HUES64 (cell line): ENCODE data around the gene VOPP1.
A peak's percentile ranks its signal among the peaks of the same experiment; 100 is the strongest.

Source experiments
- H3K27ac ChIP-seq: 2 replicates; pipeline ENCODE4 v1.7.0; 2013; ENCODE audit warnings: low read depth, low read length, inconsistent platforms
- H3K27me3 ChIP-seq: 2 replicates; pipeline ENCODE4 v1.6.1; 2013; ENCODE audit warnings: mild to moderate bottlenecking, low read length; ENCODE audit not compliant: insufficient read depth
- H3K36me3 ChIP-seq: 2 replicates; pipeline ENCODE4 v1.6.1; 2013; ENCODE audit warnings: mild to moderate bottlenecking, low read length; ENCODE audit not compliant: insufficient read depth
- H3K4me1 ChIP-seq: 2 replicates; pipeline ENCODE4 v1.6.1; 2013; ENCODE audit warnings: mild to moderate bottlenecking, low read length, moderate library complexity; ENCODE audit not compliant: insufficient read depth
- H3K4me3 ChIP-seq: 2 replicates; pipeline ENCODE4 v1.5.1; 2013; ENCODE audit warnings: mild to moderate bottlenecking, low read length, moderate library complexity
- H3K9ac ChIP-seq: 2 replicates; pipeline ENCODE4 v1.6.1; 2013; ENCODE audit warnings: mild to moderate bottlenecking, low read depth, low read length
- H3K9me3 ChIP-seq: 2 replicates; pipeline ENCODE4 v1.6.1; 2013; ENCODE audit warnings: low read depth, low read length; ENCODE audit not compliant: insufficient read depth
- WGBS: fragments of 150-250, 120-280 bp; methylation state at CpG from one replicate; pipeline ENCODE4 v1.1.7; 2013; ENCODE audit warnings: missing lambda C conversion rate; 5-methylcytosine and 5-hydroxymethylcytosine counted together

Gene VOPP1

DNA sequence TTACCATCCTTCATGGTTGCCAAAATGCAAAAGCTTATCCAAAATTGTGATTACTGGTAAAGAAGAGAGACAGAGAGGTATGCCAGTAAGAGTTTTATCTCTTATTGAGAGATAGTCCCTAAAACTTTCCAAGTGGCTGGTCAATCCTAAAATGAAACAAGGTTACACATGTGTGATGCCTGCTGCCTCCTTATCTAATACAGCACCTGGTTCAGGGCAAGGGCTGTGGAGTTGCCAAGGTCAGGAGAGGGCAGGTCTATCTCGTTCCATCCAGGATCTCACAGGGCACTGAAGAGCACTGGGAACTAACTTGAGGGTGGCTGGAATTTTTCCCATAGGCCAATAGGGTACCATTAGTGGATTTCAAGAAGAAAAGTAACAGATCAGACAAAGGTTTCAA is 18.3 kb downstream of the VOPP1 start:
- H3K27ac ChIP-seq, result no peak overlapping the region
- H3K27me3 ChIP-seq, result no peaks in the 10 kb centered on the region
- H3K9me3 ChIP-seq, result no peaks in the 10 kb centered on the region
- H3K4me3 ChIP-seq, result no peak overlapping the region
- 88% methylated on average over 1 of the region's 1 CpG for WGBS
- peaks cover 81% of the 10 kb centered on the region for H3K4me1 ChIP-seq
- H3K9ac ChIP-seq, result no peak overlapping the region
- H3K36me3 ChIP-seq, result no peaks in the 10 kb centered on the region

DNA sequence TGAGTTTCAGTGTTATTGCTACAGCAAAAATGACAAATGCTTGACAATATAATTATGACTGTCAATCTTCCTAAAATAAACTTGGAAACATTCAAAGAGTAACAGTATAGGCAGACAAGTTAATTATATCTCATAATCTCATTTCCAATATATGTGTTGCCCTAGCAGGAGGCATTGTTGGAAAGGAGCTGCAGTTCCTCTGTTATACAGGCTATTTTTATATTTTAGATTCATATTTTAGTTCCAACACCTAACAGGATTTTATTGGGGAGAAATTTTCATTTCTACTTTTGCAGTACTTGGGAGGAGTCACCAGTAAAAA is 19.3 kb downstream of the VOPP1 start:
- H3K9ac ChIP-seq, result no peak overlapping the region
- no peak overlapping the region for H3K4me3 ChIP-seq
- H3K4me1 ChIP-seq, result peaks cover 81% of the 10 kb centered on the region
- no peak overlapping the region for H3K27ac ChIP-seq
- H3K27me3 ChIP-seq, result no peaks in the 10 kb centered on the region
- H3K36me3 ChIP-seq, result no peaks in the 10 kb centered on the region
- no peaks in the 10 kb centered on the region for H3K9me3 ChIP-seq

- Histone ChIP-seq H3K9me3 (no peaks in the 10 kb centered on the region), H3K27me3 (no peaks in the 10 kb centered on the region), H3K27ac (no peak overlapping the region), H3K36me3 (no peaks in the 10 kb centered on the region), H3K4me1 (peaks cover 80% of the 10 kb centered on the region), H3K4me3 (no peak overlapping the region), H3K9ac (no peak overlapping the region)
- 76% methylated on average over 13 of the region's 13 CpGs for WGBS
Measured at GRCh38 chr7:55552320-55553023, 19.8 kb downstream of the VOPP1 start.

DNA sequence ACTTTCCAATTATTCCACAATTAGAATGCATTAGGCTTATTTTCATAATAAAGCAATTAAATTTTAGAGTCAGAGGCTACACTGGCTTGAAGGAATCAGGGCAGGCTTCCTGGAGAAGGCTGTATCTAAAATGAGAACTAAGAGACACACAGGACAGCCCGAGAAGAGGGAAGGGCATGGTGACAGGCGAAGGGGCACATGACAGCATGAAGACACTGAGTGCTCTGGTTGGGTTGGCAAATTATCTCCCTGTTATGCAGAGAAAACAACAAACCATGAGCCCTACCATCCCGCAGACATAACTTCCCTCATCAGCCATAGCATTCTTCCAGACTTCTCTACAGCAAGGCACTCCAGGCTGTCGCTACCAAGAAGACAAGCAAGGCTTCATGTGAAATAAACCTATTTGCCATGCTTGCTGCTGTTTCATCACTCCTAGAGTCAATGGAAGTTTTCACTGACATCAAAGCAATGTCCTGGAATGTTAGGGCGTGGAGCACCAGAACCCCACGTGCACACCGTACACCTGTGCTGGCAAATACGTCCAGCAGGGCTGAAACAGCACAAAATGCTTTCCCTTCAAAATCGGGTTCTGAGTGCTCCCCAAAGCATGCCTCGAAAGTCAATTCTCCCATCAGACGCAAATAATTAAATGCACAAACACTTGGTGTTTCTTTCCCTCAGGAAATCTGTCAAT is 21.3 kb downstream of the VOPP1 start:
- 93% methylated on average over 11 of the region's 11 CpGs for WGBS
- Histone ChIP-seq H3K9me3 (no peaks in the 10 kb centered on the region), H3K27ac (no peak overlapping the region), H3K9ac (no peak overlapping the region), H3K4me3 (no peak overlapping the region), H3K4me1 (peaks cover 79% of the 10 kb centered on the region), H3K27me3 (no peaks in the 10 kb centered on the region), H3K36me3 (no peaks in the 10 kb centered on the region)

- peaks cover 79% of the 10 kb centered on the region for H3K4me1 ChIP-seq
- no peaks in the 10 kb centered on the region for H3K27me3 ChIP-seq
- H3K4me3 ChIP-seq, result no peak overlapping the region
- no peak overlapping the region for H3K27ac ChIP-seq
- whole genome bisulfite sequencing, result 92% methylated on average over 15 of the region's 15 CpGs
- H3K36me3 ChIP-seq, result no peaks in the 10 kb centered on the region
- no peak overlapping the region for H3K9ac ChIP-seq
- no peaks in the 10 kb centered on the region for H3K9me3 ChIP-seq
Measured at GRCh38 chr7:55550010-55550663, 22.2 kb downstream of the VOPP1 start.

- 90% methylated on average over 7 of the region's 7 CpGs for WGBS
- H3K4me1 ChIP-seq, result peaks cover 73% of the 10 kb centered on the region
- H3K36me3 ChIP-seq, result no peaks in the 10 kb centered on the region
Measured at GRCh38 chr7:55549457-55549856, 22.8 kb downstream of the VOPP1 start.

DNA sequence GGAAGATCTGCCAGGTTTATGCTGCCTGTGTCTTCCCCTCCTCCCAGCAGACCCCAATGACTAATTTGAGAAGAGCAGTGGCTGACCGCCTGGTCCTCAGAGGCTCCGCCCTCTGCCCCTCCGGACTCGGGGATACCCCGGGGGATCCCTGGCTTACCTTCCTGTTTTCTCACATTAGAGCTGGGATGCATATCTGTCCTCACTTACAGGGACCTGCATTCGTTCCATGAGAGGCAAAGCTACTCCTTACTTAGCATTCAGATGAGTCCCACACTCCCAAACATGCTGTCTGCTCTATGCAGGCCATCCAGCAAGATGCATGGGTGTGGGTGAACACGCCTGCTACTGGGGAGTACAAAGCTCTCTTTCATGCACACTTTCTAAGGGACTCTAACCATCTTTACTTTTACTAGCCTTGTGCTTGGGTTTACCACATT is 24.0 kb downstream of the VOPP1 start:
- Histone ChIP-seq H3K4me3 (no peak overlapping the region), H3K9me3 (no peaks in the 10 kb centered on the region), H3K4me1 (peaks cover 63% of the 10 kb centered on the region), H3K27ac (peak overlapping the region; percentile 28; the same call in 1 of the 2 replicates), H3K36me3 (no peaks in the 10 kb centered on the region), H3K9ac (no peak overlapping the region), H3K27me3 (no peaks in the 10 kb centered on the region)
- 79% methylated on average over 7 of the region's 7 CpGs for WGBS

More at GRCh38 chr7:55549457-55549856, 22.8 kb downstream of the VOPP1 start:
- Histone ChIP-seq H3K4me3 (no peak overlapping the region), H3K9me3 (no peaks in the 10 kb centered on the region), H3K27me3 (no peaks in the 10 kb centered on the region), H3K9ac (no peak overlapping the region), H3K27ac (no peak overlapping the region)

DNA sequence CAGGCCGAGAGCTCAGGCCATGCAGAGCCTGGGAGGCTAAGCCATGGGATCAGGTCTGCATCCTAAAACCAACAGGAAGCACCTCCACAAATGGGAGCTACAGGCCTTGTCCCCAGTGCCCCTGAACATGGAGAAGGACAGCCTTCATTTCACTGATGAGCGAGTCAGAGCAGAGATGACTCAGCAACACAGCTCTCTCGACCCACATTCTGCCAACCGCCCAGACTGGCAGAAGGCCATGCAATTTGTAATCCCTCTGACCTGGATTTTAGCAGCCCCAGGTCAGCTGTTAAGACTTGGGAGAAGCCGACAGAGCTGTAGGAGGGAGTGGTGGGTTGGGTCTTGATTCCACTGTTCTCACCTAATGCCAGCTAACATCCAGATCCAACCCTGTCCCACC is 25.5 kb downstream of the VOPP1 start:
- Histone ChIP-seq H3K4me3 (no peak overlapping the region), H3K27ac (no peak overlapping the region), H3K4me1 (peaks cover 49% of the 10 kb centered on the region), H3K9me3 (no peaks in the 10 kb centered on the region), H3K36me3 (no peaks in the 10 kb centered on the region), H3K9ac (no peak overlapping the region), H3K27me3 (no peaks in the 10 kb centered on the region)
- WGBS, result 83% methylated on average over 5 of the region's 5 CpGs

DNA sequence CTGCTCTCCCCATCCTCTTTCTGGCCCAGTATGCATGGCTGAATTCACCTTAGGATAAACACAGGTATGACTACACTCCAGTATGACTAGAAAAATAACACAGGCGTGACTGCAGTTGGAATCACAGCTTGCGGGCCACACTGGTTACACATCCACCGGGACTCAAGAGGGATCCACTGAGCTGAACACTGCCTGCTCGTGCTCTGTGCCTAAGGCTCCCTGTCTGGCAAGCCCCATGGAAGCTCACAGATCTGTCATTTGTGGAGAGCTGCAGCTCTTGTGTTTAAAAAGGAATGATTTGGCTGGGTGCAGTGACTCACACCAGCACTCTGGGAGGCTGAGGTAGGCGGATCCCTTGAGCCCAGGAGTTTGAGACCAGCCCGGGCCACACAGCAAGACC is 26.8 kb downstream of the VOPP1 start:
- Histone ChIP-seq H3K36me3 (no peaks in the 10 kb centered on the region), H3K27me3 (no peaks in the 10 kb centered on the region), H3K9me3 (no peaks in the 10 kb centered on the region), H3K27ac (no peak overlapping the region), H3K9ac (no peak overlapping the region), H3K4me1 (peaks cover 57% of the 10 kb centered on the region), H3K4me3 (no peak overlapping the region)
- 87% methylated on average over 6 of the region's 6 CpGs for WGBS

- 86% methylated on average over 19 of the region's 20 CpGs for WGBS
- H3K9me3 ChIP-seq, result no peaks in the 10 kb centered on the region
- H3K27ac ChIP-seq, result 0 out of 2 replicates have a peak overlapping the region, but pooled peaks have one; percentile 0
- no peak overlapping the region for H3K9ac ChIP-seq
- peaks cover 44% of the 10 kb centered on the region for H3K4me1 ChIP-seq
- H3K4me3 ChIP-seq, result no peak overlapping the region
- H3K36me3 ChIP-seq, result no peaks in the 10 kb centered on the region
- H3K27me3 ChIP-seq, result no peaks in the 10 kb centered on the region
Measured at GRCh38 chr7:55540226-55540858, 32.0 kb downstream of the VOPP1 start.

DNA sequence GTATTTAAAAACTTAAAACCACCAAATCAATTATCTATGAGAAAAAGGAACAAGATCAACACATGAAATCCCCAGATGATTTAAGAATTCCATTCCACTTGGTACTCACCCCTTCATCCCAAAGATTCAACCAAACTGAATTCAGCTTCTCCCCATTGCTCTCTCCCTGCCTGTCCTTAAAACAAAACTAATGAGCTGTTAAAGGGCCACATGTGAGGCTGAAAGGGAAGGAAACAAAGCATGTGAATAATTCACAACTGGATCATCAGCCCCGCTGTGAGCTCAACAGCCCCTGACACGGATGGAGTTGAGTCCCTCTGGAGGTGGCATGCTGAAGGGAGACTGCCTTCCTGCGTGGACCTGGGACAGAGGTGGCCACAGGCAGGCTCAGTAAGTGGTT is 32.9 kb downstream of the VOPP1 start:
- no peak overlapping the region for H3K4me3 ChIP-seq
- peaks cover 43% of the 10 kb centered on the region for H3K4me1 ChIP-seq
- no peak overlapping the region for H3K9ac ChIP-seq
- H3K36me3 ChIP-seq, result no peaks in the 10 kb centered on the region
- WGBS, result 5% methylated on average over 3 of the region's 3 CpGs
- H3K27me3 ChIP-seq, result no peaks in the 10 kb centered on the region
- H3K27ac ChIP-seq, result peak overlapping the region; percentile 34; the same call in 1 of the 2 replicates
- no peaks in the 10 kb centered on the region for H3K9me3 ChIP-seq
